HT-29 (cell line): ENCODE data around the gene SIGMAR1. TPM values are rescaled to one million over a fixed set of nuclear protein-coding genes. Genes with fewer than 3 reads are reported as not detected.
"Not testable (repeated sequence)": the region's sequence is repeated elsewhere in the genome, so short reads cannot be mapped to it uniquely, and the experiment has no call there.

Experiments used
- DNase-seq: peaks from one replicate; pipeline ENCODE4 v3.0.0-alpha.2; 2015; ENCODE audit warnings: low spot score
- total RNA-seq: library from RNA; depleted of rRNA; stranded (reverse); fragments of >200 nt; shearing (Covaris generic); gene quantifications from 2 replicates; pipeline ENCODE4 v1.2.3, GENCODE V29; 2014

Gene SIGMAR1
- total RNA-seq, 1 experiment from 2014 or later = 269 TPM

DNA sequence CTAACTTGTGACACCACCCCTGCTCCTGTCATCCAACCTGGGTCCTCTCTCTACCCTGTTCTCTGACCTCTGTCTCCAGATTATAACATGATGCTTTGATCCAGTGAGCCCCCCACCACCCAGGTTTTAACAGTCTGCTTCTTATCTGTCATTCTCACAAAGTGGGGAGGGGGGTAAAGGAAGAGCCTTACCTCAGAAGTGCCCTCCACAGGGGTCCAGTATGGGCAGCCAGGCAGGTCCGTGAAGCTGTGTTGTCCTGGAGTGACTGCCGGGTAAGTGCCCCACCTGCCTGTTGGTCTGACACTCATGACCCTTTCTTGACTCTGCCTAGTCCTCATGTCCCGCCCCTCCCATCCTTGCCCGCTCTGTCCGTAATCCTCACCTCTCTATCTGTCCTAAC is 17.8 kb upstream of the SIGMAR1 start:
- no peak for DNase-seq

DNA sequence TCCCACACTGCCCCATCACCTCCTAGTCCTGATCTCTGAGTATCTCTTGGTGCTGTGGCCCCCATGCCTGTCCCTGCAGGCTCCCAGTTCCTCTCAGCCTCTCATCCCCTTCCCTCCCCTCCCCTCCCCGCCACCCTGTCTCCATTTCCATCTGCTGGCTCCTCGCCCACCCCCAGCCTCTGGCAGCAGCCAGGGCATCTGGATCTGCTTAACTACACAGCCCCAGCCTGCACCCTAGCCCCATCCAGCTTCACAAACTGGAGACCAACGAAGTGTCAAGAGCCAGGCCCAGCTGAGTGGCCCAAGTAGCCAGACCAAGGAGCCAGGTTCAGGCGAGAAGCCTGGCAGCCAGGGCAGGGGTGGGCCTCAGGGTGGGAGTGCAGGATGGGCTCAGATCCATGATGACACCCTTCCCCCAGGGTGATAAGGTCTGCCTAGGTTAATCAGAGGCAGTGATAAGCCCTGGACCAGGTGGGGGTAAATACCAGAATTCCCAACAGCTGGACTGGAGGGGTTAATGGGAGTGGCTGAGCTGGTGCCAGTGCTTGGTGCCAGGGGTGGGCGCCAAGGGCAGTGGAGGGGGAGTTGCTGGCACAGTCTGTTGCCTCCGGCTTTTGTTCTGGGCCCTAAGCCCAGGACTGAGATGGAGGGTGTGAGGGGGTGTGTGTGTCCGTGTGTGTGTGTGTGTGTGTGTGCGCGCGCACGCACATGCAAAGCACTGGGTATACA is 16.9 kb upstream of the SIGMAR1 start:
- DNase-seq = no peak

DNA sequence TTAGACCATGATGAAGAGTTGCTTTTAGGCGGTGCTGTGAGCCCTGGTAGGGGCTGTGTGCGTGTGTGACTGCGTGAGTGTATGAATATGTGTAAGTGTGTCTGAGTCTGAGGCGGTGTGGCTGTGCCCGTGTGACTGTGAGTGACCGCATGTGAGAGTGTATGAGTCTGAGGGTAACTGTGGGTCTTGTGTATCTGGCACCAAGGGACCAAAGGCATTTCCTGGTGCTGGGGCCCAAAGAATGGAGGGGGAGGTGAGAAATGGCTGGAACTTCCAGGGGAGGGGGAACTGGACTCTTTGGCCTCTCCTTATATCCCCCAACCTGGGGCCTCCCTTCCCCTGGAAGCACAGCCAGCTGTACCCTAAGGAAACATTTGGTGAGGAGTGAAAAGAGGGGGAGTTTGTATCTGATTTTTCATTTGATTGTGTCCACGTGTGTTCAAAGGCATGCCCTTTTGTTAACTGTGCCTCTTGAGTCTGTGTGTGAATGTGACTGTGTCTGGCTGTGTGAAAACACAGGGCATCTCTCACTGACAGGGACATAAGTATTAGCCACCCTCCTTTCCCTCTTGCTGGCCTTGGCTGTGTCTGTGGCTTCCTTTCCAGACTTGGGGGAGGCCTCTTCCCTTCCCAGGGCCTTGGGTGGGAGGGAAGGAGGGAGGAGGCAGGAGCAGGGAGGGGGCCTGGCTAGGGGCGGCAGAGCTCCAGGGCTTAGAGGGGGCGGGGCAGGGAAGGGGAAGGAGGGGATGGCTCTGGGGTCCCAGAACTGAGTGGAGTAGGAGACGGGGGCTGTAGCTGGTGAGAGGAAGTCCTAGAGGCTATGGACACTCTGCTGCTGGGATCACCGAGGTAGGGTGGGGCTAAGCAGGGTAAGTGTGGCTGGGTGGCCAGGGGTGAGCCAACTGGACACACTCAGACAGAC is 15.8 kb upstream of the SIGMAR1 start:
- DNase-seq = no peak

DNA sequence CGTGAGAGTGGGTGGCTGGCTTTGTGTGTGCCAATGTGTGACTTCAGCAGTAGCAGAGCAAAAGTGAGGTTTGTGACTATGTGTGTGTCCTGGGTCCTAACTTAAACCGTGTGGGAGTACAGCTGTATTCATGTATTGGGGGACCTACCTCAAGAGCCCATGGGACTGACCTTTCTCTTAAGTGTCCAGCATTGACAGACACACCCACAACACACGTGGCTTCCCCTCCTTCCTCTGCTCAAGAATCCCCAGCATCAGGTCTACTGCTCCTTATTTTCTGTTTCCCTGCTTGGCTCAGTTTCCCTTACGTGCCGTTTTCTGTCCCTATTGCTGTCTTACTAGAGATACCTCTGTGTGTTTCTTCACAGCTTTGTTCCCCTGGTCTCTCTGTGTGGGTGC is 15.0 kb upstream of the SIGMAR1 start:
- no peak for DNase-seq

DNA sequence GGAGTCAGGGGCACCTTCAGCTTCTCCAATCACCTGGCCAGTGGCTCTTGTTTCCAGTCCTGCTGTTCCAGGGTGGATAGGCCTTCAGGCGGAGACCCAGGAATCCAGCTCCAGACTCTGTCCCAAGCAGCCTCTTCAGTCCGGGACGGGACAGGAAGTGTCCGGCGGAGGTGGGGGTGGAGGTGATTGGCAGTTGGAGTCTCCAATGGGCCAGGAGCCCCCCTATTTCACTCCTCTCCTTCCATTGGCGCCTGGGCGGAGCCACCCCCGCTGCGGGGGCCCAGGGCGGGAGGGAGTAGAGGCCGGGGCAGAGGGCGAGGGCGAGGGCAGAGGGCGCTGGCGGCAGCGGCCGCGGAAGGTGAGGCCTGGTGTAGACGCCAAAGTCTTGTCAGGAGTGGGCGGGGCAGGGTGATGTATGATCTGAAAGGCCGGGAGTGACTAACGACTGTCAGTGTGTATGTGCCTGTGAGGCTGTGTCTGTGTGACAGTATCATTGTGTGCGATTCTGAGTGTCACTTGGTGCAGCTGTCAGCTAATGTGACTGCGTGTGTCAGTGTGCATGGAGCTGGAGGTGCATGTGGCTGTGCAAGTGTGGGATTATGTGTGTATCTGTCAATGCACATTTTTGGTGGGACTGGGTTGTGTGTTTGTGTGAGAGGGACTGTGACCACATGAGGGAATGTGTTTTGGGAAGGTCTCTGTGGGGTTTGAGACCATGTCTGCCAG is 14.5 kb upstream of the SIGMAR1 start, which contains the start of gene IL11RA:
Gene IL11RA (plus strand): TSS at position 310 of the 726 bp plus-strand sequence. CDS start 3,033 bp downstream, outside the sequence.
- peak; percentile 80 for DNase-seq

DNA sequence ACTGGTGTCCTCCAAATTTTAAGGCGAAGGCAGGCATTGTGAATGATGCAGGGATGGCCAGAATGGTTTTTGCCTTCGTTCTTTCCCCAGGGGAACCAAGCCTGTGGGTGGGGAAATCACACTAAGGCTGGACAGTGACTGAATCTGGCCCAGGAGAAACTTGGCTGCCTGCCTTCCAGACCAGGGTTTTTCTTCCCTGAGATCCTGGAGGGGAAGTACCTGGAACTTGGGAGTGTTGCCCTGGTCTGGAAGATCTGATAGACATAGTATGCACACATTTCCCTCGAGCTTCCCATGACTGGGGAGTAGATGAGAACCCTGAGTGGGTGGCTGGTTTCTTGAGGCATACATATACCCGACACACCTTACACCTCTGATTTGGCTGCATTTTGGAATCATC is 13.7 kb upstream of the SIGMAR1 start:
- DNase-seq = peak; percentile 3

DNA sequence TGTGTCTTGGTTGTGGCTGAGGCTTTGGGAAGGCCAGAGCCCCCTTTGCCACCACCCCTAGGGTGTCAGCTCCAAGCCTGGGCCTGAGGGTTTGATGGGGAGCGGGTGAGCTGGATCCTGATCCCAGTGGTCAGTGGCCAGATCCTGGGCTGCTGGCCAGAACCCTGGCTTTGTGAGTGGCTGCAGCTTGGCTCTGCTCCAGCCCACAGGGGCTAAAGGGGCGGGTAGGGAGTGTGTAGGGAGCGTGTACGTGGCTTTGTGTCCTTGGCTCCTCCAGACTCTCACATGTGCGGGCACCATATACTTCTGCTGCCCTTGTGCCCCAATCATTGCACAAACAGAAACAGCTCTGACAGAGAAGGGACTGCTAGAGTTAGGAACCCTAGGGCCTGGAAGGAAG is 13.2 kb upstream of the SIGMAR1 start:
- DNase-seq = no peak

DNA sequence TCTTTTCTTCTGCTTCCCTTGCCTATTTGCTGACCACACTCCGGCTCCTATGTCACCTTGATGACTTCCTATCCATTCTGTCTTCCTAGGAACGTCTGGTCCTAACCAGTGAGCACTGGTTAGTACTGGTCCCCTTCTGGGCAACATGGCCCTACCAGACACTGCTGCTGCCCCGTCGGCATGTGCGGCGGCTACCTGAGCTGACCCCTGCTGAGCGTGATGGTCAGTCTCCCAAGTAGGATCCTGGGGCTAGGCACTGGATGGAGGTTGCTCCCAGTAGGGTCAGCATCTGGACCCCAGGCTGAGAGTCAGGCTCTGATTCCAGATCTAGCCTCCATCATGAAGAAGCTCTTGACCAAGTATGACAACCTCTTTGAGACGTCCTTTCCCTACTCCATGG is 11.1 kb upstream of the SIGMAR1 start:
- DNase-seq = no peak

DNA sequence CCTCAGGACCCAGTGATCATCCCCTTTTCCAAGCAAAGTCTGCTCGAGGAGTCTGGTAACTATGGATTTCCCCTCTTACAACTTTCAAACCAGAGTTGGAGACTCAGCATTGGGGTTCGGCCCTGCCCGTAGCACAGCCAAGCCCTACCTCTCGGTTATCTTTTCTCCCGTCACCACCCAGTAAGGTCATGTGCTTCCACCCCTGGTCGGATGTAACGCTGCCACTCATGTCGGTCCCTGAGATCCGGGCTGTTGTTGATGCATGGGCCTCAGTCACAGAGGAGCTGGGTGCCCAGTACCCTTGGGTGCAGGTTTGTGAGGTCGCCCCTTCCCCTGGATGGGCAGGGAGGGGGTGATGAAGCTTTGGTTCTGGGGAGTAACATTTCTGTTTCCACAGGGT is 10.1 kb upstream of the SIGMAR1 start:
- DNase-seq = no peak

DNA sequence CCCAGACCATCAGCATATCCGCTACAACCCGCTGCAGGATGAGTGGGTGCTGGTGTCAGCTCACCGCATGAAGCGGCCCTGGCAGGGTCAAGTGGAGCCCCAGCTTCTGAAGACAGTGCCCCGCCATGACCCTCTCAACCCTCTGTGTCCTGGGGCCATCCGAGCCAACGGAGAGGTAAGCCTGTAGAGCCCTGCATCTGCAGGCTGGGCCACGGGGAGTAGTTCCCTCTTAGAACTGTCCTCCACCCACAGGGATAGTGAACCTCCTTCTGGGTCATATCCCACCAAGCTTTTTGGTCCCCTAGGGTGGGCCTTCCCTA is 9.5 kb upstream of the SIGMAR1 start:
- DNase-seq = no peak

DNA sequence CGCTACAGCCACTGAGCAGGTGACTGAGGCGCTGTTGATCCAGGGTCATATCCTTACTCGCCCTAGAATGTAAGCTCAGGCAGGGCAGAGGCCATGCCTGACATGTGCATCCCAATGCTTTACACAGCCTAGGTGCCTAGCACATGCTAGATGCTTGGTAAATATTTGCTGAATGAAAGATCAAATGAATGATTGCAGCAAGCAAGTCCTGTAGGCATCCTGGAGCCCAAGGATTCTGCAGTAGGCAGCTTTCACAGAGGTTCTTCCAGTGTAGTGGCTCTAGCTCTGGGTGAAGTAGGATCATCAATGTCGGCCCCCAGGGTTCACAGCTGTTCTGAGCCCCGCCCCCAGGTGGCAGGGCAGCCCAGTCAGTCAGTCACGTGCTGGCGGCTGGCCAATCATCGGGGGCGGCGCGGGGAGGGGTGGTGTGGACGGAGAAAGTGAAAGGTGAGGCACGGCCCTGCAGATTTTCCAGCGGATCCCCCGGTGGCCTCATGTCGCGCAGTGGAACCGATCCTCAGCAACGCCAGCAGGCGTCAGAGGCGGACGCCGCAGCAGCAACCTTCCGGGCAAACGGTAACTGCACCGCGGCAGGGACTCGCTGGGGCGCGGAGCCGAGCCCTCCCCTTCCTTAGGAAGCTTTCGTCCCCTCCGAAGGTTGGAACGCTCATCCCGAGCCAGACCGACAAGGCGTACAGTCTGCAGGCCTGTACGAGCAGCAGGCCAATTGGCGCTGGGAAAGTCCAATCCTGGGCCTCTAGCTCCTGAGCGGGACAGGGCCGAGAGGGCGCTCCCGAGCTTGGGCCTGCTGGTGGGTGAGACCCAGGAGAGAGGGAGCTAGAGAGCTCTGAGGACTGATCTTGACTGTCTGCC is 8.9 kb upstream of the SIGMAR1 start, which contains the start of gene GALT:
Gene GALT (plus strand): TSS at position 465 of the 873 bp plus-strand sequence. CDS start 30 bp downstream, at position 495.
- DNase-seq = peak; percentile 92

DNA sequence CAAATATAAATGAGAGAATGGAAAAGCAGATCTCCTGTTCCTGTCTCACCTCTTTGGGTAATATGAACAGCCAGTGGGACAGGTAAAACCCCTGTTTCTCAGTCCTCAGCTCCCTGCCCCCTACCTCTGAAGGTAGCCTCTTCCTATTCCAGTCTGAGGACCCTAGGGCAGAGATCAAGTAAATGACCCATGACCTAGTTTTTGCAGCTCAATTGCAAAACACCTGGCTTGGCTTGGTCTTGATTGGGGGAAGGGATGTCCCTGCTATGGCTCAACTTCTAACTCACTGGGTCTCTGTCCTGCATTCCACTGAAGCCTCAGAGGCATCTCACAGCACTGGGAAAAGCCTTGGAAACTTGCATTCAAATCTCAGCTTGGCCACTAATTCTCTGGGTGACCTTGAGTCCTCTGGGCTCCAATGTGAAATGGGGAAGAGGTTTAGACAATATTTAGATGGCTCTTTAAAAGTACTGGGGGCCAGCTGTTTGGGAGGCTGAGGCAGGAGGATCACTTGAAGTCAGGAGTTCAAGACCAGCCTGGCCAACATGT is 7.3 kb upstream of the SIGMAR1 start:
- DNase-seq = no peak

DNA sequence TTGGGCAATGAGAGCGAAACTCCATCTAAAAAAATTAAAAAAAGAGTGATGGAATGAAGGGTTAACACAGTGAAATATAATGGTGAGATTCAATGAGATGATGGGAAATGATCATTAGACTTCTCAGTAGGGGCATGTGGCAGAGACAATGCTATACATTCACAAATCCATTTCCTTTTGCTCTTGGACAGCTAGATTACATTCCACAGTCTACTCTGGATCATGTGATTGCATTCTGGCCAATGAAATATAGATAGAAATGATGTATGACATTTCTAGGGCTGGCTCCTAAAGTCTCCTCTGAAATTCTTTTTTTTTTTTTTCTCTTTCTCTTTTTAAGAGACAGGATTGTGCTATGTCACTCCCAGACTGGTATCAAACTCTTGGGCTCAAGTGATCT is 5.1 kb upstream of the SIGMAR1 start:
- no peak for DNase-seq

DNA sequence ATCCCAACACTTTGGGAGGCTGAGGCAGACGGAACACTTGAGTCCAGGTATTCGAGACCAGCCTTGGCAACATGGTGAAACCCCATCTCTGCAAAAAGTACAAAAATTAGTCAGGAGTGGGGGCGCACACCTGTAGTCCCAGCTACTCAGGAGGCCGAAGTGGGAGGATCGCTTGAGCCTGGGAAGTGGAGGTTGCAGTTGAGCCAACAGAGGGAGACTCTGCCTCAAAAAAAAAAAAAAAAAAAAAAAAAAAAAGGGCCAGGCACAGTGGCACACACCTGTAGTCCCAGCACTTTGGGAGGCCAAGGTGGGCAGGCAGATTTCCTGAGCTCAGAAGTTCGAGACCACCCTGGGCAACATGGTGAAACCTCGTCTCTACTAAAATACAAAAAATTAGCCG is 1.7 kb upstream of the SIGMAR1 start:
- DNase-seq = not testable (repeated sequence)

DNA sequence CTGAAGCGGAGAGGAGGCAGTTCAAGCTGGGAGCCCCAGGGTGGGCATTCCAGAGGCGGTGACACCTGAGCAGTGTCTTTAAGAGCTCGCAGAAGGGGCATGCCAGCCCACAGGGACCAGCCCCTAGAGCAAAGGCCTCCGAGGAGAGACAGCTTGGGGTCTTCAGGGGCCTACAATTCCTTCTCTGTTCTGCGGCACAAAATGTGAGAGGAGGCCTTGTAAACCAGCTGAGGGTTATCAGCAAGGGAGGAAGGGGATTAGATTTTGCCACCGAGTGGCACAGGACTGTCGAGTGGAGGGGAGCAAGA is 505 bp upstream of the SIGMAR1 start:
- no peak for DNase-seq

DNA sequence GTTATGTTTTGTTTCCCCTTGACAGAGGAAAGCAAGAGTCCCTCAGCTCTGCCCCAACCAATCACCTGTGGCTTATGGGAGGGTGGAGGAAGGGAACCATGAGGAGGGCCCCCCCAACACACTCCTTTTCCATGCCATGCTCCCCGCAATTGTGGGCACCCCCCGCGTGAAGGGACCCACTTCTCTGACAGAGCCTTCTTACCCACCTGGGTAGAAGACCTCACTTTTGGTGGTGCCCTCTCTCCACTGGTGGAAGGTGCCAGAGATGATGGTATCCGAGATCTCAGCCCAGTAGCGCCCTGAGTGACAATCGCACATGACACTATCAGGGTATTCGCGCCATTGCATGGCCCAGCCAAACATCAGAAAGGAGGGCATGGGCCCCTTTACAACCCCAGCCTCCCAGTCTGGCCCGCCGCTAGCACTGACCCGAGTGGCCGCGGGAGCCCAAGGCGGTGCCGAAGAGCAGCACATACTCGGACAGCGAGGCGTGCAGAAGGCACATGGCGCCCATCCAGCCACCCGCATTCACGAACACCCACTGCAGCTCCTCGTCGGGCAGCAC is 714 bp downstream of the SIGMAR1 start:
- peak; percentile 6 for DNase-seq

DNA sequence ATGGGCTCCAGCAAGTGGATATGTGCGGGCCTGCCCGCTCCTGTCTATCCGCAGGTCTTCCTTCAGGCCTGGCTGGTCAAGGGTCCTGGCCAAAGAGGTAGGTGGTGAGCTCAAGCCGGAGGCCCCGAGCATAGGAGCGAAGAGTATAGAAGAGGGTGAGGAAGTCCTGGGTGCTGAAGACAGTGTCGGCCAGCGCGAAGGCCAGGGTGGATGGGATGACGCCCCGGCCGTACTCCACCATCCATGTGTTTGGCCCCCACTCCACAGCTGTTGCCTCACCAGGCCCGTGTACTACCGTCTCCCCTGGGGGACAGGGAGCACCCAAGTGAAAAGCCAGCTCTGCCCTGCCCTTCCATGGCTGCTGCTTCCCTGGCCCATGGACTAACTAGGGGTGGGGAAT is 2.0 kb downstream of the SIGMAR1 start:
- DNase-seq = no peak

DNA sequence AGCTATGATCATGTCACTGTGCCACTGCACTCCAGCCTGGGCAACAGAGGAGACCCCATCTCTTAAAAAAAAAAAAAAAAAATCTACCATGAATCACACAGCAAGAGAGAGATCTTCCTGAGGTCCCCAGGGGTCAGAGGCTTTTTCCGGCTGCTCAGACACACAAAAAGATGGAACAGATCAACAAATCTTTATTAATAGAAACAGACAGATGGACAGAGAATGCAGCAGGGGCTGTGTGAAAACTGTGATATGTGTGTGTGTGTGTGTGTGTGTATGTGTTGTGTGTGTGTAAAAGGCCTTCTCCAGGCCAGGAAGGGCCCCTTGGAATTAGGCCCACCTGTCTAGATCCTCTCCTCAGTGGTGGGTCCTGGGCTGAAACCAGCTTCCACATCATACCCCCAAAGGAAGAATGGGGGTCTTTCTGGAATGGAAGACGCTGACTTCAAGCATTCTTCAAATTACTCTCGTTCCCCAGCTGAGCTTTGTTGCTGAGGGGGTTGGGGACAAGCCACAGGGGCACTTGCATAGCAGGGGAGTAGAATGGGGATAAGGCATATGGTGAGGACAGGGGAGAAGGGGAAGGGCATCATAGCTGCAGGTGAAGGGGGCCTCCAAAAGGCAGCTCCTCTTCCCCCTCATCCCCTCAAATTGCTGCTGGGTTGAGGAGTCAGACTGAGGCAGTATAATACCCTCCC is 2.9 kb downstream of the SIGMAR1 start:
- no peak for DNase-seq

DNA sequence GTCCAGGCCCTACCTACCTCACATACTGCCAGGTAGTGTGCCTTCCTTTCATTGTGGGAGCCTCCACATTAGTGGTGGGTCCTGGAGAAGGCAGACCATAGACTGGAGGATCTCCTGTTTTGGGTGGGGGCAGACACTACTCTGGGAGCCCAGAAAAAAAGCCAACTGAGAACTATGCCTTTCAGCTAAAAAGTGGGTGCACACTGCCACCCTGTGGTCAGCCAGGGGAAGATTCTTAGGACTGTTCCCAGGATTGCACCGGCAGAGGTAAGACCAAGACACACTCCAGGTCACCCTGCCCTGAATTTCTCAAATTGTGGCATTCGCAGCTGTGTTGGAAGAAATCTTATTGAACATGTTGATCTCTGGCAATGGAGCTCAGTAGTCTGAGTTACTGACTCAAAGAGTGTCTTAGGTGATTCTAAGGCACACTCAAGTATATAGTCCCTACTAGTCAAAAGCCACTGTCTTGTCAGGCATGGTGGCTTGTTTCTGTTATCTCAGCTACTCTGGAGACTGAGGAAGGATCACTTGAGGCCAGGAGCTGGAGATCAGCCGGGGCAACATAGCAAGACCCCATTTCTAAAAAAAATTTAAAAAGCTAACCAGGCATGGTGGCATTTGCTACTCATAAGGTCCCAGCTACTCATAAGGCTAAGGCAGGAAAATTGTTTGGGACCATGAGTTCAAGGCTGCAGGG is 3.6 kb downstream of the SIGMAR1 start:
- peak; percentile 84 for DNase-seq
